Activated T-helper 17 cell treated with anti-CD3 and anti-CD28 coated beads, Interleukin-2, amount 50 U/mL, for 72 hours (primary cell): ENCODE data around the gene EXOC6B. TPM values are rescaled to one million over a fixed set of nuclear protein-coding genes. Genes with fewer than 3 reads are reported as not detected.
"Not testable (repeated sequence)": the region's sequence is repeated elsewhere in the genome, so short reads cannot be mapped to it uniquely, and the experiment has no call there.

Experiments used
- ATAC-seq: fragments of 150-1000 bp; cut with Tn5 transposase; replicated peaks from 2 replicates; pipeline ENCODE4 v1.10.0; 2021; ENCODE audit warnings: mild to moderate bottlenecking, moderate library complexity
- H3K27ac Mint-ChIP-seq: one replicate; pipeline ENCODE4 v1.8.0; 2022; ENCODE audit warnings: mixed read lengths
- H3K27me3 Mint-ChIP-seq: one replicate; pipeline ENCODE4 v1.8.0; 2022; ENCODE audit warnings: mixed read lengths
- H3K36me3 Mint-ChIP-seq: one replicate; pipeline ENCODE4 v1.8.0; 2022; ENCODE audit warnings: low read depth, mild to moderate bottlenecking, mixed read lengths
- H3K4me1 Mint-ChIP-seq: one replicate; pipeline ENCODE4 v1.8.0; 2022; ENCODE audit warnings: mixed read lengths
- H3K4me3 Mint-ChIP-seq: one replicate; pipeline ENCODE4 v1.8.0; 2022; ENCODE audit warnings: mild to moderate bottlenecking, mixed read lengths
- H3K9me3 Mint-ChIP-seq: one replicate; pipeline ENCODE4 v1.8.0; 2022; ENCODE audit warnings: mixed read lengths
- total RNA-seq, 2 donors: library from RNA; stranded (reverse); gene quantifications; one replicate each; pipeline ENCODE4 v1.2.3, GENCODE V29; 2022

Gene EXOC6B
- total RNA-seq, 2 donors from 2014 or later, result 12.1 to 12.8 TPM

- not testable (repeated sequence) for H3K27ac Mint-ChIP-seq, H3K9me3 Mint-ChIP-seq, H3K4me1 Mint-ChIP-seq, H3K36me3 Mint-ChIP-seq, H3K27me3 Mint-ChIP-seq, H3K4me3 Mint-ChIP-seq, ATAC-seq
These were observed 404.0 kb downstream of the EXOC6B start for GRCh38 chr2:72421771-72422379.

DNA sequence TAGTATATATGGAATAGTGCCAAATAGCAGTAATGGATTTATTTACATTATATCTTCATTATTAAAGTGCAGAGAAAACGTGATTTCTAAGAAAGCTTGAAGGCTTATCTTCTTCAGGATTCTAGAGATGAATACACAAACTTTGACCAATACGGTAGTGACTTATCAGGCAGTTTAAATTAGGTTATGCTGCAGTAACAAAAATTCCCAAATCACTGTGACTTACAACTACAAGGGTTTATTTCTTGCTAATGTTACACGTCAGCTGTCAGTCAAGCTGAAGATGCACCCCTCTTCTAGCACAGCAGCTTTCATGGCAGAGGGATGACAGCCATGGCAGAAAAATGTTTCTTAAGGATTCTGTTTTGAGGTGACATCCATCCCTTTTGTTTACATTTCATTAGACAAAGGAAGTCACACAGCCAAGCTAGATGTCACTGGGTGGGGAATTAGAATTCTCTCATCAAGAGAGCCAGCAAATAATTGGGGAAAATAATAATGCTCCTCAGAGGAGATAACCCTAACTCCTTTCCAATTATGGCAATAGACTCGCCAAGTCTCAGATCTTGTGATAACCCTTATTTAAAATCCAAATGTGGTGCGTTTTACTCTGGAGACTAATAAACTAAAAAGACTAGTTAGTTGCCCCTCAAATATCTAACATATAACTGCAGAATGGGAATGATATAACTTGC, 409.9 kb downstream of the EXOC6B start:
- ATAC-seq, result no peak
- Mint-ChIP-seq H3K4me3 (no peak overlapping the region), H3K27ac (no peak overlapping the region), H3K4me1 (no peaks in the 10 kb centered on the region), H3K27me3 (no peaks in the 10 kb centered on the region), H3K9me3 (peaks cover 9% of the 10 kb centered on the region), H3K36me3 (no peaks in the 10 kb centered on the region)

DNA sequence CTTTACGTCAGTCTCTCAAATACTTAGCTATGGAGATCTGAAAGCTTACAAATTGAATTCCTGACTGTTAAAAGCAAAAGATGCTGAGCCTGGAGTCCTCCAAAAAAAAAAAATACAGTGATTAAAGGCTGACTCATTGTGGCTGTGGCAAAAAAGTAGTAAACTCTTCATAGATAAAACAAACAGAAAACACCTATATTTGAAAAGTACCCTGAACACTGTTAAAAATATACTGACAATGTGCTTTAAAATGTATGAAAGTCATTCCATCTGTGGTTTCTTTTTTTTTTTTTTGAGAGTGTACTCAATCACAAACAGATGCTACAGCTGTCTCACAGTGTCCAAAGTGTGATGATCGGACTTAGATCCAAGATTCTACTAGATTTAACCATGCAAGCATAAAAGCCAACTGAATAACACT, 410.6 kb downstream of the EXOC6B start:
- Mint-ChIP-seq H3K27me3 (no peaks in the 10 kb centered on the region), H3K36me3 (no peaks in the 10 kb centered on the region), H3K4me1 (no peaks in the 10 kb centered on the region), H3K4me3 (no peak overlapping the region), H3K27ac (no peak overlapping the region), H3K9me3 (peaks cover 9% of the 10 kb centered on the region)
- no peak for ATAC-seq

- Mint-ChIP-seq H3K4me3 (no peak overlapping the region), H3K27ac (no peak overlapping the region), H3K9me3 (peaks cover 5% of the 10 kb centered on the region)
These were observed 411.6 kb downstream of the EXOC6B start for GRCh38 chr2:72414137-72414760.

DNA sequence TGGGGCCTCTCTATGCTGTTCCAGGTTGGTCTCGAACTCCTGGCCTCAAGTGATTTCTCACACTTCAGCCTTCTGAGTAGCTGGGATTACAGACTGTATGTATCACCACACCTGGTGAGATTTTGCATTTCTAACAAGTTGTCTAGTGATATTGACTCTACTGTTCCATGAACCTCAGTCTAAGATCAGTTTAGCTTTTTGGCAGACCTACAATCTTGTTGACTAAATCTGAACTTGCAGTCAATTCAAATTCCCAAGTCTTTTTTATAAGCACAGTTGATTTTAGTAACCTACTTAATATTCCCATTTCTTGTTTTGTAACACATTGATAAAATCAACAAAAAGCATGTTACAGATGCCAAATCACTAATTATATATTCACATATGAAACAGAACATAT, 412.1 kb downstream of the EXOC6B start:
- Mint-ChIP-seq H3K4me1 (no peaks in the 10 kb centered on the region), H3K36me3 (no peaks in the 10 kb centered on the region), H3K9me3 (peaks cover 5% of the 10 kb centered on the region), H3K27me3 (no peaks in the 10 kb centered on the region), H3K4me3 (no peak overlapping the region), H3K27ac (no peak overlapping the region)
- ATAC-seq, result no peak

More at GRCh38 chr2:72414137-72414760, 411.6 kb downstream of the EXOC6B start:
- no peaks in the 10 kb centered on the region for H3K4me1 Mint-ChIP-seq
- no peaks in the 10 kb centered on the region for H3K27me3 Mint-ChIP-seq
- ATAC-seq, result no peak
- no peaks in the 10 kb centered on the region for H3K36me3 Mint-ChIP-seq

DNA sequence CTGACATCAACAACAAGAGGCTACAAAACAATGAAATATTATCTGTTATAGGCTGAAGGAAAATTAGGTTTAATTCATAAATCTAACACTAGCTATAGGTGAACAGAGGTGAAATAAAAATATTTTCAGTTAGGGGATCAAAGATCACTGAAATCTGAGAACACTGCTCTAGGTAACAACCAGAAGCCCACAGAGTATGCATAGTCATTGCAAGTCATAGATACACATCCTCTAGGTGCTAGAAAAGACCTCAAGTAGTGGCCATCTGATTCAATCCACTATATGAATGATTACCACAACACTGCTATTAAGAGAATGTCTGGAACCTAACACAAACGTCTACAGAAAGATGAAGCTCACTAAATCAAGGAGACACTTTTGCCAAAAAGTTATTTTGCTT, 413.6 kb downstream of the EXOC6B start:
- ATAC-seq, result no peak
- no peak overlapping the region for H3K4me3 Mint-ChIP-seq
- no peaks in the 10 kb centered on the region for H3K36me3 Mint-ChIP-seq
- no peak overlapping the region for H3K27ac Mint-ChIP-seq
- H3K9me3 Mint-ChIP-seq, result peaks cover 5% of the 10 kb centered on the region
- no peaks in the 10 kb centered on the region for H3K4me1 Mint-ChIP-seq
- no peaks in the 10 kb centered on the region for H3K27me3 Mint-ChIP-seq

- H3K9me3 Mint-ChIP-seq, result peaks cover 13% of the 10 kb centered on the region
- no peak overlapping the region for H3K4me3 Mint-ChIP-seq
- ATAC-seq, result no peak
- no peaks in the 10 kb centered on the region for H3K27me3 Mint-ChIP-seq
- no peaks in the 10 kb centered on the region for H3K36me3 Mint-ChIP-seq
- H3K4me1 Mint-ChIP-seq, result no peaks in the 10 kb centered on the region
- H3K27ac Mint-ChIP-seq, result no peak overlapping the region
These were observed 426.0 kb downstream of the EXOC6B start for GRCh38 chr2:72399879-72400278.

DNA sequence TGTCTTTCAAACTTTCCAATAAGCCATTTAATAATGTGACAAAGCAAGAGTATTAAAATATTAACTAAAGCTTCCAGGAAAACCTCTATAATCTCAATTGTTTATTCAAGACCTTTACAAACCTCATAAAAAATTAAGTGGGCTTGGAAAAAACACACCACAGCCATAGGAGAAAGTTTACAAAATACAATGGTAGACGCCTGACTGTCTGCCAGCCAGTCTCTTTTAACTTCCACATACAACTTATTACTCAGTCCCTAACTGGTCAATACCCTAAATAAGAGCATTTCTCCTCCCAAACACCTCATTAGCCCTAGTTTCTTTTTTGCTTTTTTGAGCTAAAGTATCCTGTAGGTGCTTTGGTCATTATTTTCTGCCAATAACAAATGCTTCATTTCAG, 430.7 kb downstream of the EXOC6B start:
- peaks cover 22% of the 10 kb centered on the region for H3K9me3 Mint-ChIP-seq
- no peak for ATAC-seq
- no peaks in the 10 kb centered on the region for H3K4me1 Mint-ChIP-seq

DNA sequence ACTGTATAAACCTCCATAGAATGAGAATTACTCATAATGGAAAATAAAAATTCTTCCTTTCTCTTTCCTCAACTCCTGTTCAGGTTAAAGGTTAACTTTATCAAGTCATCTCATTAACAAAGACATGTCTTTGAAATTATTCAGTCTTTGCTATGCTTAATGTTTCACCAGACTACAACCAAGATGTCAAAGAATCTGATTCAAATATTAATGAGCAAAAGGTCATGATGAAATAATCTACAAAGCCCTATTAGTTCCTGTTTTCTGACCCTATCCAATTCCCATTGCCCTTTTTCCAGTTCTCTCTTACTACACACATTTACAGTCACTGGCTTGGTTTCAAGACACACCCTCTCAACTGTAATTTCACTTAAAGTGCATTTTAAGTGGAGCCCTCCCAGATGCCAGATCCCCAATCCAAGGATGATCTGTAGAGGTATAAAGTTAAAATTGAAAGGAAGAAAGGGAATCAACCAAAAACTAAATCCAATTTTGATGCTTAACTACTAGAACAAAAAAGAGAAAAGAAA, 431.2 kb downstream of the EXOC6B start:
- H3K9me3 Mint-ChIP-seq, result peaks cover 25% of the 10 kb centered on the region
- no peak overlapping the region for H3K4me3 Mint-ChIP-seq
- H3K27ac Mint-ChIP-seq, result no peak overlapping the region
- no peaks in the 10 kb centered on the region for H3K36me3 Mint-ChIP-seq
- H3K4me1 Mint-ChIP-seq, result no peaks in the 10 kb centered on the region
- no peak for ATAC-seq
- H3K27me3 Mint-ChIP-seq, result no peaks in the 10 kb centered on the region

More for the DNA sequence above, 430.7 kb downstream of the EXOC6B start:
- H3K4me3 Mint-ChIP-seq, result no peak overlapping the region
- no peaks in the 10 kb centered on the region for H3K36me3 Mint-ChIP-seq
- H3K27ac Mint-ChIP-seq, result no peak overlapping the region
- no peaks in the 10 kb centered on the region for H3K27me3 Mint-ChIP-seq

DNA sequence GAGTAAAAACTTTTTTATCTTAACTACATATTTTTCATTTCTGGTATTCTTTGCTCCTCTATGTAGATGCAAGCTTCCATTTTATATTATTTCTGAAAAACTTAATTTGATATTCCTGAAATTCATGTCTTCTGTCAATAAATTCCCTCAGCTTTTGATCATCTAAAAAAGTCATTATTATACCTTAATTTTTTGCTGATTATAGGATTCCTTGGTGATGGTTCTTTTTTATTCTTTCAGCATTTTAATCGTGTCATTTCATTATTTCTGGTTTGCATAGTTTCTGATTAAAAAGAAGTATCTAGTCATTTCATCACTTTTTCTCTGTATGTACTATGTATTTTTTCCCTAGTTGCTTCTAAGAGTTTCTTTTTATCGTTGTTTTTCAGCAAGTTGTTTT, 436.4 kb downstream of the EXOC6B start:
- Mint-ChIP-seq H3K27me3 (no peaks in the 10 kb centered on the region), H3K27ac (no peak overlapping the region), H3K36me3 (no peaks in the 10 kb centered on the region), H3K9me3 (peaks cover 24% of the 10 kb centered on the region), H3K4me3 (no peak overlapping the region), H3K4me1 (no peaks in the 10 kb centered on the region)
- ATAC-seq, result no peak

DNA sequence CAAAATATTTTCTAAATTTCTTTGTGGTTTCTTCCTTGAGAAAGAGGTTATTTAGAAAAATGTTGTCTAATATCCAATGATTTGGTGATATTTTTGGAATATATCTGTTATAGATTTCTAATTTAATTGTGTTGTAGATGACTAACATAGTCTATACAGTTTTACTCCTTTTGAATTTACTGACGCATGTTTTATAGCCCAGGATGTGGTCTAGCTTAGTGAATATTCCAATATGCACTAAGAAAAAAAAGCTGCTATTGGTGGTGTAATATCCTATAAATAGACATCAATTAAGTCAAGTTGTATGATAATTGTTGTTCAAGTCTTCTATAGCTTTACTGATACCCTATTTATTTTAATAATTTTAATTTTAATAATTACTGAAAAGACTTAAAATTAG, 437.6 kb downstream of the EXOC6B start:
- no peaks in the 10 kb centered on the region for H3K36me3 Mint-ChIP-seq
- no peak overlapping the region for H3K4me3 Mint-ChIP-seq
- no peaks in the 10 kb centered on the region for H3K4me1 Mint-ChIP-seq
- no peak overlapping the region for H3K27ac Mint-ChIP-seq
- ATAC-seq, result no peak
- H3K27me3 Mint-ChIP-seq, result no peaks in the 10 kb centered on the region
- H3K9me3 Mint-ChIP-seq, result peaks cover 24% of the 10 kb centered on the region

DNA sequence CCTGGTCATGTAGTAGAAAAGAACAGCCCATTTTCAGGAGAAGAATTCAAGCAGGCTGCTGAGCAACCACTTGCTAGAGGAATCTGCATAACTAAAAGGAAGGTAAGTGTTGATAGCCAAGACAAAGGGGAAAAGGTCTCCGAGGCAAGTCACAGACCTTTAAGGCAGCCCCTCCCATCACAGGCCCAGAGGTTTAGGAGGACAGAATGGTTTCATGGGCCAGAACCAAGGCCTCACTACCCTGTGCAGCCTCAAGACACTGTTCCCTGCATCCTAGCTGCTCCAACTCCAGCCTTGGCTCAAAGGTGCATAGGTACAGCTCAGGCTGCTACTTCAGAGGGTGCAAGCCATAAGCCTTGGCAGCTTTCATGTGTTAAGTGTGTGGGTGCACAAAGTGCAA, 439.5 kb downstream of the EXOC6B start:
- H3K36me3 Mint-ChIP-seq, result no peaks in the 10 kb centered on the region
- no peaks in the 10 kb centered on the region for H3K4me1 Mint-ChIP-seq
- no peak overlapping the region for H3K27ac Mint-ChIP-seq
- ATAC-seq, result no peak
- H3K4me3 Mint-ChIP-seq, result no peak overlapping the region
- H3K27me3 Mint-ChIP-seq, result no peaks in the 10 kb centered on the region
- H3K9me3 Mint-ChIP-seq, result peaks cover 16% of the 10 kb centered on the region

DNA sequence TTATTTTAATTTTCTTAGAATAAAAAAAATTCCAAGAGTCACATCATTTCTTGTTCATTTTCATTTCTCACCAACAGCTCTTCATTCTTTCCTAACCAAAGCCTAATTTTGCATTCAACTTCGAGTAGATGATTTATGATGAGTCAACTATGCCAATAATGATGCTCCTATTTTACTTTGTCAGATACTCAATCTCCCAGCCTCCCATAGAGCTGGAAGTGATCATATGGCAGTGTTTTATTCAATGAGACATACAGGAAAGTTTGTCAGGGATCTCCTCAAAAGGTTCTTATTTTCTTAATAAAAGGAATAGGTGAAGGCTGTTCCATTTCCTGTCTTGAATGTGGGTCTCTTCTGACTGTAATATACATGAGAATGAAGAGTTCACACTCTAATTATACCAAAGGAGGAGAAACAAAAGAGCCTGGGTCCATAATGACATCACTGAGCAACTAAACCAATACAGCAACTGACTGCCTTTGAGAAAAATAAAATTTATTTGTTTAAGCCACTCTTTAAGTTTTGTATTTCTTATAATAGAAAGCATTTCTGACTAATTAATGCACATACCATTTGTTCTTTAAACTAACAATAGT, 447.0 kb downstream of the EXOC6B start:
- Mint-ChIP-seq H3K9me3 (peaks cover 3% of the 10 kb centered on the region), H3K27ac (no peak overlapping the region), H3K4me3 (no peak overlapping the region), H3K27me3 (no peaks in the 10 kb centered on the region), H3K4me1 (no peaks in the 10 kb centered on the region), H3K36me3 (peaks cover 48% of the 10 kb centered on the region)
- ATAC-seq, result no peak

GRCh38 chr2:72367530-72368225, 458.2 kb downstream of the EXOC6B start:
- Mint-ChIP-seq H3K4me1 (peaks cover 3% of the 10 kb centered on the region), H3K27me3 (no peaks in the 10 kb centered on the region), H3K4me3 (no peak overlapping the region), H3K9me3 (peaks cover 14% of the 10 kb centered on the region), H3K36me3 (peaks cover 19% of the 10 kb centered on the region), H3K27ac (no peak overlapping the region)
- ATAC-seq, result no peak
